Astrocyte of the cerebellum (primary cell): ENCODE data around the gene KCNK18.

Experiments
- DNase-seq: peaks from one replicate; pipeline ENCODE4 v3.0.0-alpha.2; 2011; ENCODE audit warnings: low read depth
- H3K4me3 ChIP-seq: 2 replicates; pipeline ENCODE4 v1.5.1; 2011; ENCODE audit warnings: mild to moderate bottlenecking, low read depth, low read length, moderate library complexity
- CTCF ChIP-seq: IDR thresholded peaks from 2 replicates; pipeline ENCODE4 v1.5.1; 2012; ENCODE audit warnings: low read length, low read depth, moderate library complexity, mild to moderate bottlenecking; ENCODE audit errors: missing control alignments
- in situ Hi-C: cut with HindIII; loops from 2 replicates; pipeline ENCODE4 v1.10.0; 2017; ENCODE audit warnings: low sequenced_read_pairs

The KCNK18 gene

GRCh38 chr10:117165538-117166417 is 31.5 kb upstream of the KCNK18 start:
- in situ Hi-C loops: loop anchor here (10.0 kb wide), 1 partner anchor 61 kb away; no protein-coding TSS in a partner anchor
- no peak overlapping the region for H3K4me3 ChIP-seq
- no peak for DNase-seq
- peak; percentile 67 for TF ChIP-seq CTCF

GRCh38 chr10:117166418-117167345 is 30.6 kb upstream of the KCNK18 start:
- no peak overlapping the region for H3K4me3 ChIP-seq
- DNase-seq: no peak
- in situ Hi-C loops: loop anchor here (10.0 kb wide), 1 partner anchor 62 kb away; no protein-coding TSS in a partner anchor
- TF ChIP-seq CTCF: no peak

- no peak for DNase-seq
- in situ Hi-C loops: loop anchor here (10.0 kb wide), 1 partner anchor 63 kb away; no protein-coding TSS in a partner anchor
- TF ChIP-seq CTCF: no peak
- H3K4me3 ChIP-seq: no peak overlapping the region
Measured at GRCh38 chr10:117167346-117167788, 29.9 kb upstream of the KCNK18 start.

- in situ Hi-C loops: loop anchor here (10.0 kb wide), 1 partner anchor 63 kb away; no protein-coding TSS in a partner anchor
Measured at GRCh38 chr10:117167789-117168674, 29.3 kb upstream of the KCNK18 start.

GRCh38 chr10:117168729-117169128 is 28.6 kb upstream of the KCNK18 start:
- in situ Hi-C loops: loop anchor here (10.0 kb wide), 1 partner anchor 64 kb away; no protein-coding TSS in a partner anchor
- H3K4me3 ChIP-seq: no peak overlapping the region
- DNase-seq: no peak
- no peak for TF ChIP-seq CTCF

More at GRCh38 chr10:117167789-117168674, 29.3 kb upstream of the KCNK18 start:
- H3K4me3 ChIP-seq: no peak overlapping the region
- DNase-seq: no peak
- TF ChIP-seq CTCF: peak; percentile 68
